ENCODE measurements around the gene MYOZ2.

The MYOZ2 gene

GRCh38 chr4:119103263-119103662 is 32.4 kb upstream of the MYOZ2 start (continued):
- TF ChIP-seq ZNF362 (tag by site-specific recombination; IDR thresholded peaks at IDR 0.05) (0 out of 2 replicates have a peak, but pooled peaks have one; percentile 70), KLF17 (tag by site-specific recombination; IDR thresholded peaks at IDR 0.05) (peak; percentile 60; the same call in 1 of the 2 replicates), ZEB2 (tag by site-specific recombination; IDR thresholded peaks at IDR 0.05) (peak; percentile 92), ZNF155 (tag by site-specific recombination; IDR thresholded peaks at IDR 0.05) (no peak), ZBTB21 (tag by site-specific recombination; IDR thresholded peaks at IDR 0.05) (peak; percentile 94), HOXA7 (CRISPR knock-in tag; IDR thresholded peaks at IDR 0.05; ENCODE audit: borderline replicate concordance) (no peak), PRDM10 (tag by site-specific recombination; IDR thresholded peaks at IDR 0.05) (peak; percentile 75), PRDM4 (tag by site-specific recombination; IDR thresholded peaks at IDR 0.05) (no peak), ZNF19 (tag by site-specific recombination; IDR thresholded peaks at IDR 0.05; ENCODE audit: low read depth) (no peak), PRDM6 (tag by site-specific recombination; IDR thresholded peaks at IDR 0.05) (peak; percentile 52), ZNF266 (tag by site-specific recombination; IDR thresholded peaks at IDR 0.05; ENCODE audit: low read depth) (no peak), ZNF184 (tag by site-specific recombination; IDR thresholded peaks at IDR 0.05) (peak; percentile 31; the same call in 1 of the 2 replicates), SETDB1 (IDR thresholded peaks at IDR 0.05; ENCODE audit: insufficient read length, low read length) (no peak), HOXD13 (CRISPR knock-in tag; IDR thresholded peaks at IDR 0.05; ENCODE audit: borderline replicate concordance) (no peak), ZFP69B (tag by site-specific recombination; IDR thresholded peaks at IDR 0.05) (peak; percentile 62; the same call in 1 of the 2 replicates), PRDM1 (tag by site-specific recombination; IDR thresholded peaks at IDR 0.05) (peak; percentile 82), ZNF843 (tag by site-specific recombination; IDR thresholded peaks at IDR 0.05) (0 out of 2 replicates have a peak, but pooled peaks have one; percentile 20), ZNF76 (tag by site-specific recombination; IDR thresholded peaks at IDR 0.05; ENCODE audit: borderline replicate concordance, low read depth) (no peak), ZNF629 (tag by site-specific recombination; IDR thresholded peaks at IDR 0.05) (peak; percentile 97), SP7 (tag by site-specific recombination; IDR thresholded peaks at IDR 0.05) (peak; percentile 76), ZNF37A (tag by site-specific recombination; IDR thresholded peaks at IDR 0.05) (no peak), ZSCAN4 (tag by site-specific recombination; IDR thresholded peaks at IDR 0.05) (0 out of 2 replicates have a peak, but pooled peaks have one; percentile 26), FEZF1 (tag by site-specific recombination; IDR thresholded peaks at IDR 0.05) (peak; percentile 81), ZNF692 (tag by site-specific recombination; IDR thresholded peaks at IDR 0.05) (peak; percentile 67), ZFP37 (tag by site-specific recombination; IDR thresholded peaks at IDR 0.05) (peak; percentile 35; the same call in 1 of the 2 replicates), ZNF202 (tag by site-specific recombination; IDR thresholded peaks at IDR 0.05; ENCODE audit: borderline replicate concordance) (no peak)
